Lower leg skin (tissue), 4 donors: ENCODE data around the gene OSBP2. TPM values are rescaled to one million over a fixed set of nuclear protein-coding genes. Genes with fewer than 3 reads are reported as not detected.

Source experiments
- DNase-seq, 2 donors: peaks; one replicate each; pipeline ENCODE4 v3.0.0-alpha.2; 2019; ENCODE audit warnings: low spot score in 2 of 2
- H3K4me3 ChIP-seq: fragments of 200-600 bp; sonication (generic); 2 replicates; pipeline ENCODE4 v1.5.1; 2017; ENCODE audit warnings: mild to moderate bottlenecking, low read depth; ENCODE audit not compliant: poor library complexity, severe bottlenecking
- CTCF ChIP-seq, 3 donors: fragments of 450-650 bp; IDR thresholded peaks; one replicate each; pipeline ENCODE4 v1.5.1; 2016; ENCODE audit warnings: antibody characterized with exemption in 3 of 3, mild to moderate bottlenecking in 3 of 3, moderate library complexity in 2 of 3
- POLR2A ChIP-seq, 2 donors: fragments of 450-650 bp; IDR thresholded peaks; one replicate each; pipeline ENCODE4 v1.6.1; 2016 to 2017; ENCODE audit warnings: antibody characterized with exemption in 2 of 2, mild to moderate bottlenecking in 1 of 2, moderate library complexity in 1 of 2
- WGBS, 2 donors: methylation state at CpG; one replicate each; pipeline ENCODE4 v1.1.5; 2018; 5-methylcytosine and 5-hydroxymethylcytosine counted together
- intact Hi-C: fragments of 100-400 bp; cut with DNase I; formaldehyde crosslinking; loops from one replicate; pipeline ENCODE4 v1.15.0; 2023; ENCODE audit warnings: low total_unique reads
- total RNA-seq, 4 donors: library from RNA; depleted of rRNA; stranded (reverse); fragments of >200 nt; gene quantifications; one replicate each; pipeline ENCODE4 v1.1.0, GENCODE V29; 2016

Gene OSBP2
- total RNA-seq, 4 donors from 2014 or later, result 7.2 to 13.3 (median 10.0) TPM

GRCh38 chr22:30717331-30717921 is 22.8 kb downstream of the OSBP2 start:
- 69 to 73% methylated on average over 4 of the region's 4 CpGs for WGBS, 2 donors
- no peak for TF ChIP-seq POLR2A (IDR thresholded peaks at IDR 0.05)
- no peak for TF ChIP-seq CTCF (IDR thresholded peaks at IDR 0.05)
- H3K4me3 ChIP-seq, result no peak overlapping the region
- intact Hi-C loops, result no loop called here
- DNase-seq, result no peak

GRCh38 chr22:30717952-30718351 is 23.3 kb downstream of the OSBP2 start:
- intact Hi-C loops, result no loop called here
- DNase-seq, result no peak
- TF ChIP-seq CTCF (IDR thresholded peaks at IDR 0.05), result no peak
- TF ChIP-seq POLR2A (IDR thresholded peaks at IDR 0.05), result no peak
- H3K4me3 ChIP-seq, result no peak overlapping the region
- WGBS, 2 donors, result 95 to 96% methylated on average over 3 of the region's 3 CpGs

- no peak overlapping the region for H3K4me3 ChIP-seq
- TF ChIP-seq CTCF (IDR thresholded peaks at IDR 0.05), result no peak
- TF ChIP-seq POLR2A (IDR thresholded peaks at IDR 0.05), result no peak
- WGBS, 2 donors, result 77 to 89% methylated on average over 4 of the region's 4 CpGs
- no peak for DNase-seq
- intact Hi-C loops, result no loop called here
Measured at GRCh38 chr22:30718491-30718890, 23.8 kb downstream of the OSBP2 start.

GRCh38 chr22:30718938-30719337 is 24.3 kb downstream of the OSBP2 start:
- WGBS, 2 donors, result 86 to 92% methylated on average over 4 of the region's 4 CpGs
- TF ChIP-seq CTCF (IDR thresholded peaks at IDR 0.05), result no peak
- TF ChIP-seq POLR2A (IDR thresholded peaks at IDR 0.05), result no peak
- H3K4me3 ChIP-seq, result no peak overlapping the region
- no peak for DNase-seq
- intact Hi-C loops, result no loop called here

- TF ChIP-seq CTCF (IDR thresholded peaks at IDR 0.05) (no peak), POLR2A (IDR thresholded peaks at IDR 0.05) (no peak)
- DNase-seq, result no peak
- WGBS, 2 donors, result 61 to 69% methylated on average over 5 of the region's 5 CpGs
- H3K4me3 ChIP-seq, result no peak overlapping the region
- intact Hi-C loops, result no loop called here
Measured at GRCh38 chr22:30720263-30720837, 25.7 kb downstream of the OSBP2 start.

- TF ChIP-seq CTCF (IDR thresholded peaks at IDR 0.05) (no peak), POLR2A (IDR thresholded peaks at IDR 0.05) (no peak)
- no peak overlapping the region for H3K4me3 ChIP-seq
- 86 to 89% methylated on average over 4 of the region's 4 CpGs for WGBS, 2 donors
- no peak for DNase-seq
- intact Hi-C loops, result no loop called here
Measured at GRCh38 chr22:30721741-30722140, 27.1 kb downstream of the OSBP2 start.
